ENCODE measurements around the gene FBXW11.

DNA sequence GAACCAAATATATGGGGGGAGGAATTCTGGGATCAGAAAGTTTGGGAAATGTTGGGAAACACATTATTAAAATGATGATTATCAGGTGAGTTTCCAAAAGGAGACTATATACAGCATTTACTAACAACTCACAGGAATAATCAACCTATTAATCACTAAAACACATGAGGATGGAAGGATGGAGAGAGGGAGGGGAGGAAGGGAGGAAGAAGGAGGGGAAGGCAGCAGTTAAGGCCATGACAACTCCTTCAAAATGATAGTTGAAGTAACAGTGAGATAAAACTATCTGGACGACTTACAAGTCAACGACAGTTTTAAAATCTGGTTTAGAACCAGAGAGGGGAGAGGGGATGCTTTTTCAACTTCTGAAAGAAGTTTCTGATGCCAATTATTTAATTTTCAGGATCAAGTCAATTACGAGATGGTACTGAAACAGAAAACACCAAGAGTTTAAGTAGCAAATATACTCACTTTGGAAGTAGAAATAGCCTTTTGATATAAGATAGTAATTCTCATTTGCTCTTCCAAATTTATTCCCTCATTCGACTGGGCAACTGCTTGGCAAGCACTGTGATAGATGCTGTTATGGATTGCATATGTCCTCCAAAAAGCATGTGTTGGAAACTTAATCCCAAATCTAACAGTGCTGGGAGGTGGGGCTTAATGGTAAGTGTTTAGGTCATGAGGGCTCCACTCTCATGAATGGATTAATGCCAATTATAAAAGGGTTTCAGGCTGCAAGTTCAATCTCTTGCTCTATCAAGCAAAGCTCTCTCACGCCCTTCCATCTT is 30.4 kb downstream of the FBXW11 start:
- TF ChIP-seq, protein P1, sequence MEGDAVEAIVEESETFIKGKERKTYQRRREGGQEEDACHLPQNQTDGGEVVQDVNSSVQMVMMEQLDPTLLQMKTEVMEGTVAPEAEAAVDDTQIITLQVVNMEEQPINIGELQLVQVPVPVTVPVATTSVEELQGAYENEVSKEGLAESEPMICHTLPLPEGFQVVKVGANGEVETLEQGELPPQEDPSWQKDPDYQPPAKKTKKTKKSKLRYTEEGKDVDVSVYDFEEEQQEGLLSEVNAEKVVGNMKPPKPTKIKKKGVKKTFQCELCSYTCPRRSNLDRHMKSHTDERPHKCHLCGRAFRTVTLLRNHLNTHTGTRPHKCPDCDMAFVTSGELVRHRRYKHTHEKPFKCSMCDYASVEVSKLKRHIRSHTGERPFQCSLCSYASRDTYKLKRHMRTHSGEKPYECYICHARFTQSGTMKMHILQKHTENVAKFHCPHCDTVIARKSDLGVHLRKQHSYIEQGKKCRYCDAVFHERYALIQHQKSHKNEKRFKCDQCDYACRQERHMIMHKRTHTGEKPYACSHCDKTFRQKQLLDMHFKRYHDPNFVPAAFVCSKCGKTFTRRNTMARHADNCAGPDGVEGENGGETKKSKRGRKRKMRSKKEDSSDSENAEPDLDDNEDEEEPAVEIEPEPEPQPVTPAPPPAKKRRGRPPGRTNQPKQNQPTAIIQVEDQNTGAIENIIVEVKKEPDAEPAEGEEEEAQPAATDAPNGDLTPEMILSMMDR (IDR thresholded peaks at IDR 0.05): no peak
- no peak for TF ChIP-seq POLR2A (IDR thresholded peaks at IDR 0.05)
